Activated naive CD4-positive, alpha-beta T cell treated with anti-CD3 and anti-CD28 coated beads, Interleukin-2, amount 50 U/mL, for 16 hours (primary cell): ENCODE measurements around the gene OR1F1.
"Not testable (repeated sequence)": the region's sequence is repeated elsewhere in the genome, so short reads cannot be mapped to it uniquely, and the experiment has no call there.

Source experiments
- DNase-seq: peaks from one replicate; pipeline ENCODE4 v3.0.0-alpha.2; 2020

Gene OR1F1

DNA sequence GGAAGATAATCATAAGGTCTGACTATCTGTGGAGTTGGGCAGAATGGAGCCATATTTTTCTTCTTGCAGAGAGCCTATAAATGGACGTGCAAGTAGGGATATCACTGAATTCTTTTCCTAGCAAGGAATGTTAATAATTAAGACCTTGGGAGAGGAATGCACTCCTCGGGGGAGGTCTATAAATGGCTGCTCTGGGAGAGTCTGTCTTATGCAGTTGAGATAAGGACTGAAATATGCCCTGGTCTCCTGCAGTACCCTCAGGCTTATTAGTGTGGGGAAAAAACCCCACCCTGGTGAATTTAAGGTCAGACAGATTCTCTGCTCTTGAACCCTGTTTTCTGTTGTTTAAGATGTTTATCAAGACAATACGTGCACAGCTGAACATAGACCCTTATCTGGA lies 17.9 kb downstream of the OR1F1 start:
- DNase-seq, result not testable (repeated sequence)

- no peak for DNase-seq
Measured at GRCh38 chr16:3207086-3207953, 19.3 kb downstream of the OR1F1 start.

DNA sequence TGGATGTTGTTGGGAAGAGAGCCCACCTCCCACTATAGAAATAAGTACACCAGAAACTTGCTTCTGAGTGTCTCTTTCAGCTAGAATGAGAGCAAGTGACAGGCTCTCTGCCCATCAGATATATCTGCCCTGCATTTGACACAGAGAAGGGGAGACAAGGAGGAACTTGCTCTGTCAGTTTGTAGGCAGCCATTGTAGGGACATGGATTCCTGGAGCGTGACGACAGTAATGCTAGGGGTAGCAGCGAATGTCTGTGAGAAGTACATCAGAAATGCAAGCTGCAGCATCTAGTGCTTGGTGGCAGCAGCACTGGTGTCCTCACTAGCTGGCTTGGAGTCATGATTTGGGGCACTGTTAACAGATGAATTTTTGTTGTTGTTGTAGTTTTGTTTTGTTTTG lies 24.0 kb downstream of the OR1F1 start:
- DNase-seq, result no peak

- DNase-seq, result no peak
Measured at GRCh38 chr16:3212567-3212966, 24.6 kb downstream of the OR1F1 start.

GRCh38 chr16:3214904-3215600 lies 27.0 kb downstream of the OR1F1 start:
- DNase-seq, result no peak

DNA sequence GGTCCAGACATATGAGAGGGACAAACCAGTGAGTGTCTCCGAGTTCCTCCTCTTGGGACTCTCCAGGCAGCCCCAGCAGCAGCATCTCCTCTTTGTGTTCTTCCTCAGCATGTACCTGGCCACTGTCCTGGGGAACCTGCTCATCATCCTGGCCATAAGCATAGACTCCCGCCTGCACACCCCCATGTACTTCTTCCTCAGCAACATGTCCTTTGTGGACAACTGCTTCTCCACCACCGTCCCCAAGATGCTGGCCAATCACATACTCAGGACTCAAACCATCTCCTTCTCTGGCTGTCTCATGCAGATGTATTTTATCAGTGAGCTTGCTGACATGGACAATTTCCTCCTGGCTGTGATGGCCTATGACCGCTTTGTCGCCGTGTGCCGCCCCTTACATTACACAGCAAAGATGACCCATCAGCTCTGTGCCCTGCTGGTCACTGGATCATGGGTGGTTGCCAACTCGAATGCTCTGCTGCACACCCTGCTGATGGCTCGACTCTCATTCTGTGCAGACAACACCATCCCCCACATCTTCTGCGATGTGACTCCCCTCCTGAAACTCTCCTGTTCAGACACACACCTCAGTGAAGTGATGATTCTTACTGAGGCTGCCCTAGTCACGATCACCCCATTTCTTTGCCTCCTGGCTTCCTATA lies 27.7 kb downstream of the OR1F1 start:
- no peak for DNase-seq

GRCh38 chr16:3216263-3216640 lies 28.2 kb downstream of the OR1F1 start:
- DNase-seq, result no peak

DNA sequence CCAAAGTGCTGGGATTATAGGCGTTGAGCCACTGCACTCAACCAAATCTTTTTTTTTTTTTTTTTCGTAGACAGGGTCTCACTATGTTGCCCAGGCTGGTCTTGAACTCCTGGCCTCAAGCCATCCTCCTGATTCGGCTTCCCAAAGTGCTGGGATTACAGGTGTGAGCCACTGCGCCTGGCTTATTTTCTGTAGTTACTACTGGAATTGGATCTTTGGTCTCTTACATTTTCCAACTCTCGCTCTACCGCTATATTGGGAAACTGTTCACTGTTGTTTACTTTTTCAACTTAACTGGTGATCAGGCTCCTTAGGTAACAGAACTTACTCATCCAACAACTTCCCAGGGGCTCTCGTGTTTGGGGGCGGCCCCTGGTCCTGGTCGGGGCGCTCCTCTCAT lies 32.8 kb downstream of the OR1F1 start:
- DNase-seq, result no peak

GRCh38 chr16:3223913-3224515 lies 36.0 kb downstream of the OR1F1 start:
- DNase-seq, result no peak

- DNase-seq, result no peak
Measured at GRCh38 chr16:3234543-3234856, 46.5 kb downstream of the OR1F1 start.

DNA sequence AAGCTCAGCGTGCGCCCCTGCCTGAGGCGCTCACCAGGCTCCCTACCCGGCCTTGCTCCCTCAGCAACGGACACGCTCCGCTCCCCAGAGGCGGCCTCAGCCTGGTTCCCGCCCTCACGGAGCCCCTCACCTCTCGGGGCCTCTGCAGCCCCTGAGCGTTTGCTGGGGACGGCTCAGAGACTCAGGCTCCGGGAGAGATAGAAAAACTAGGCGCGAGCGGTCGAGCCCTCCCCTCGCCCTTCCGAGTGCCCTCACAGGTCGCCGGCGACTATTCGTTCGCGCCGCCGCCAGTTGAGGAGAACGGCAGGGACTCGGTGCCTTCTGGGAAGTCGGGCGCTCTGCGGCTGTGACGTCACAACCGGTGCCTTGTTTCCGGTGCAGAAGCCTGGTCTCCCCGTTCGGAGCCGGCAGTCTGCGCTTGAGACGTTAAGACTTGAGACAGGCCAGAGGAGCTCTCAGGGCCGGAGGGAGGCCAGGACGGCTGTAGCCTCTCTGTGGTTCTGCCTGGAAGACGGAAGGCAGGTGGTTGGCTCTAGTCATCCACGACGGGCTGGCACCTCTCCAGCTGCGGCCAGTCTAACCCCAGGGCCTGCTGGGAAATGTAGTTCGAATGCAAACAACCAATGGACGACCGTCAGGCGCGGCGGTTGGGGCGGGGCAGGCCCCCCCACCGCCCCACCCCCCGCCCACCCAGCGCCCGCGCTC lies 47.0 kb downstream of the OR1F1 start, which contains the start of gene ZNF200:
Gene ZNF200 (minus strand): TSS at position 302 of the 705 bp plus-strand sequence. CDS start 1,403 bp downstream, outside the sequence.
- peak; percentile 93 for DNase-seq

- peak; percentile 34 for DNase-seq
Measured at GRCh38 chr16:3235856-3236669, 48.1 kb downstream of the OR1F1 start.

DNA sequence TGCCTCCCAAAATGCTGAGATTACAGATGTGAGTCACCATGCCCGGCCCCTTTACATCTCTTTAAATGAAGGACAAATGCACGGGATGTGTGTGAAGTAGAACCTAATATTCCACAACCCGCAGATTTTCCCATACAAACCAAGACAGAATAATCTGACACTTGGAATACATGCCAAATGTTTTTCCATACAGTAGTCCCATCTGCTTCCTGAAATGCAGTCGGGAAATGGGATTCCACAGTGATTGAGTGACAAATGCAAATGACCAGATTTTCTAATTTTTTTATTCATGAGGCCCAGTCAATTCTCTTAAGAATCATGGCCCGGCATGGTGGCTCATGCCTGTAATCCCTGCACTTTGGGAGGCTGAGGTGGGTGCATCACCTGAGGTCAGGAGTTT lies 53.8 kb downstream of the OR1F1 start:
- DNase-seq, result no peak

DNA sequence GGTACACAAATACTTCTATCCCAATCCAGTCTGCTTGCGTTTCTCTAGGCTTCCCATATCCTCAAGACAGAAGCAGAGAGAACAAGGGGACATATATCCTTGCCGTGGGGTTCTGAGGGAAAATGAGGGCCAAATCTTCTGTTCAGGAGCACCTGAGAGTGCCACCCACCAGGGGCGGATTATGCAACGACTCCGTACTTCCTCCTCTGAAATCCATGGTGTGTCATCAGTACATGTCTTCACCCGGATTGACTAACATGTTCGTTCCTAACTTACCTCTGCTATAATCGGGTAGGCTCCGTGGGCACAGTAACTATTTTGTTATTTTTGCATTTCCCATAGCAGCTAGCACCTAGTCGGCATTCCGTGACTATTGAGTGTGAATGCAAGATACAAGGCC lies 54.7 kb downstream of the OR1F1 start:
- DNase-seq, result no peak

DNA sequence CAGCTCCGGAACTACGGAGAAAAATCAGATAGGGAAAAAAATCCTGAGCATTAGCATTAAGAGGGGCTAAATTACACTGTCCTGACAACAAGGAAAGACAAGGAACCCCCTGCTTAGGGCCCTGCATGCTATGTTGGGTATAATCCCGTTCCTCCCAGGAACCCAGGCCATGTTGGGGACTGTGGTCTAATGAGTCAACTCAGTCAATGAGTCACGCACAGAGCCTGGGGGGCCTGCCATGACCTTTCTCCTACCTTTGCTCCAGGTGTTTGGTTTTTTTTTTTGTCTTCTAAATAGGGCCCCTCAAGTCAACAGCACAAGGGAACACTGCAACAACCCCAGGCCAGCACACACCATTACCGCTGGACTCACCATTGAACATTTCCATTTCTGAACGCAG lies 55.9 kb downstream of the OR1F1 start:
- DNase-seq, result no peak

DNA sequence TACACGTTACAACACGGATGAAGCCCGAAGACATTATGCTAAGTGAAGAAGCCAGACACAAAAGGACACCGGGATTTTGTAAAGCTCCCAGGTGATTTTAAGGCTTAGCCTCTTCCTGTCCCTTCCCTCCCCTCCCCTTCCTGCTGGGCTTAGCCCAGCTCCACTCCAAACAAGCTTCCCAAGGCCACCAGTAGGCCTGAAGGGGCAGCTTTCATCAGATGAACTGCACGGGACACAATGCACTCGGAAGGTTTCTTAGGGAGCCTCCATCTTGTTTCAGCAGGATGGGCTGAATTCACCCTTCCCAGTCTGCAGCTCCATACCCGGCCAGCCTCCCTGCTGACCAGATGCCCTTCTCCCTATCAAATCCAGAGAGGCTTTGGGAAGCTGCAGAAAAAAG lies 58.0 kb downstream of the OR1F1 start:
- DNase-seq, result no peak

DNA sequence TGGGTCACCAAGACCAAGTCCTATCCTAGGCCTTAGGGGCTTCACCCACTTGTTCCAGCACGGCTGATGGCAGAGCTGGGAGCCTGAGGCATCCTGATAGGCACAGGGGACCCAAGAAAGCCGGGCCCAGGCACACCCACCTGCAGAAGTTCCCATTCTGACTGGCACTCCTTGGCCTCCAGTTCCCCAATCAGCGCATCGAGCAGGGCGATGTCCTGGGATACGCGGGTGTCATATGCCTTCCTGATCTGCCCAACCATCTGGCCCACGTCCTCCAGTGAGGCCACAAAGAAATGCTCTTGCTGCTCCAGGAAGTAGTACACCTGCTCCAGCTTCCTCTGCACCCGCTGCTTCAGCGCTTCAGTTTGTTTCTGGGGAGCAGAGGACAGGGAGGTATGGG lies 58.9 kb downstream of the OR1F1 start:
- DNase-seq, result no peak

DNA sequence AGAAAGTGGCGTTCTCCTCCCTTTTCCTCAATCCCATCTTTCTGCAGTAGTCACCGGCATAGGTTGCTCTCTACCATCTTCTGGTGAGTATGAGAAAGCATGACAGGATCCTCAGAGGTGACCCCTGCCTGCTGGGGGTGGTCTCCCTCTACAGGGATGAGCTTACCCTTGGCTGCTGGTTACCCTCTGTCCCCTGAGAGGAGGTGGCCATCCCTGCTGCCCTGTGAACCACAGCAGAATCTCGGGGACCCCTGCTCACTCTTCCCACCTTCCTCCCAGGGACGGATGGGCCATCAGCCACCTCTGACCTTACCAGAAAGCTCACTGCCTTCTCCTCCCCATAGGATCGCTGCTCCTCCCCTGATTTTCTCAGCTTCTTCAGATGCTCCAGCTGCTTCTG lies 60.6 kb downstream of the OR1F1 start:
- no peak for DNase-seq

DNA sequence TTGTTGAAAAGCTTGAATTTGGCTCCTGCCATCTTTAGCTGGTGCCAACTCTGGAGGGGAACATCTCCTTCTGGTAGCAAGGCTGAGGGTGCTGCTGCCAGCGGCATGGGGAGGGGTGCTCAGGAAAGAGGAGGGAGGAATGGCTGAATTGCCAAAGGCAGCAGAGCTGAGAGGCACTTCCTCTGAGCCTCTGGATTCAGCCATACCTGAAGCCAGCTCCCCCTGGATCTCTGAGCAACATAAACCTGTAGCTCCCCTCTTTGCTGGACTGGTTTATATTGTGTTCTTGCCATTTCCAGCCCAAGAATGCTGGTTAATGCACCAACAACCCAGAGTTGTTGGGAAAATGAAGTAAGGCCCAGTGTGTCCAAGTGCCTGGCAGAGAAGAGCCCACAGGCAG lies 61.0 kb downstream of the OR1F1 start:
- DNase-seq, result no peak

DNA sequence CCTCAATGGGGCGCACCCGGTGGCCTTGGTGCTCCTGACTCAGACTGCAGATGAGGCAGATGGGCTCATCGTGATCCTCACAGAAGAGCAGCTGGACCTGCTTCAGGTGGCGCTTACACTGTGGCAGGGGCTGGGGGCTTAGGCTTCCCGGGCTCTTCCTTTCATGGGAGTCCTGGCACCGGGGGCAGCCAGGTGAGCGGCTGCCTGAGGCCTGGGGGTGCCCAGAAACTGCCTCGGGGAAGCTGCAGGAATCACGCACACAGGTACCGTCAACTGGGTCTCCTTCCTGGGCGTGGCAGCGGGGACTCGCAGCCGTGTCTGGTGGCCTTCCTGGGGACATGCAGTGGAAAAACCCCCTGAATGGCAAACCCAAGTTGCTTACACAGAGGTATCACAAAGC lies 61.4 kb downstream of the OR1F1 start:
- DNase-seq, result no peak

- DNase-seq, result no peak
Measured at GRCh38 chr16:3252967-3253366, 65.0 kb downstream of the OR1F1 start.

GRCh38 chr16:3254309-3254708 lies 66.3 kb downstream of the OR1F1 start:
- DNase-seq, result no peak
